Stomach (tissue), 4 donors: ENCODE results near the gene HMGCS2.

ENCODE experiments used
- POLR2A ChIP-seq, 4 donors: fragments of 450-650 bp; IDR thresholded peaks; one replicate each; pipeline ENCODE4 v1.6.1; 2016; ENCODE audit warnings: antibody characterized with exemption in 4 of 4, control low read depth in 2 of 4, mild to moderate bottlenecking in 1 of 4, moderate library complexity in 1 of 4
- POLR2AphosphoS5 ChIP-seq, 3 donors: sonication (generic); formaldehyde crosslinking; IDR thresholded peaks; one replicate each; pipeline ENCODE4 v1.6.1; 2016; ENCODE audit warnings: antibody characterized with exemption in 3 of 3
- TF ChIP-seq, protein P1 (sequence below), 7 experiments: fragments of 450-650 bp in 4 of 7; fragments of 200-600 bp in 3 of 7; sonication (generic) in 3 of 7; IDR thresholded peaks; one replicate each; pipeline ENCODE4 v1.5.1; 2016 to 2019; ENCODE audit warnings: antibody characterized with exemption in 7 of 7, control low read depth in 2 of 7, mild to moderate bottlenecking in 1 of 7

DNA sequence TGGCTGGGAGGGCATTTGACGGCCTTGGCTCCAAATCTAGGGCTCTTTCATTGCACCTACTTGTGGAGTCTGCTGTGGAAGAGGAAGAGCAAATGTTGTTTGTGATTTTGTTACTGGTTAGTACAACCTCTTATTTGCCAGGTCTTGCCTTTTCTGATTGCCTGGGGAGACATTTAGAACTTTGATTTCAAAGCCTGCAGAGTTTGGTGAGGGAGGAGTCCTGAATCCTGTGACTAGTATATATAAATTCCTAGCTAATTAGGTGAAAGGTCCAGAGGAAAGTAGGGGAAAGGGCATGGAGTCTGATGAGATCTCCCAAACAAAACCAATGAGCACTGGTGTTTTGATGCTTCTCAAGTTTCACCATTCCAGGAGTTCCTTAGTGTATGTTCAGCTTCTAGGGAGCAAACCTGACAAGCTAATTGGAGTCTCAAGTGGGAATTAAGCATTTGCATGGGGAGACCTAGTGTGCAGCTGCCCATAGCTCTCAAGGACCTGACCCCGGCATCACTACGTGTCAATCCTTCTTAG is 5.1 kb upstream of the HMGCS2 start:
- TF ChIP-seq POLR2AphosphoS5 (IDR thresholded peaks at IDR 0.05) (peak in 1 of 3 donors; percentile 64), POLR2A (IDR thresholded peaks at IDR 0.05) (no peak)
- TF ChIP-seq, protein P1, sequence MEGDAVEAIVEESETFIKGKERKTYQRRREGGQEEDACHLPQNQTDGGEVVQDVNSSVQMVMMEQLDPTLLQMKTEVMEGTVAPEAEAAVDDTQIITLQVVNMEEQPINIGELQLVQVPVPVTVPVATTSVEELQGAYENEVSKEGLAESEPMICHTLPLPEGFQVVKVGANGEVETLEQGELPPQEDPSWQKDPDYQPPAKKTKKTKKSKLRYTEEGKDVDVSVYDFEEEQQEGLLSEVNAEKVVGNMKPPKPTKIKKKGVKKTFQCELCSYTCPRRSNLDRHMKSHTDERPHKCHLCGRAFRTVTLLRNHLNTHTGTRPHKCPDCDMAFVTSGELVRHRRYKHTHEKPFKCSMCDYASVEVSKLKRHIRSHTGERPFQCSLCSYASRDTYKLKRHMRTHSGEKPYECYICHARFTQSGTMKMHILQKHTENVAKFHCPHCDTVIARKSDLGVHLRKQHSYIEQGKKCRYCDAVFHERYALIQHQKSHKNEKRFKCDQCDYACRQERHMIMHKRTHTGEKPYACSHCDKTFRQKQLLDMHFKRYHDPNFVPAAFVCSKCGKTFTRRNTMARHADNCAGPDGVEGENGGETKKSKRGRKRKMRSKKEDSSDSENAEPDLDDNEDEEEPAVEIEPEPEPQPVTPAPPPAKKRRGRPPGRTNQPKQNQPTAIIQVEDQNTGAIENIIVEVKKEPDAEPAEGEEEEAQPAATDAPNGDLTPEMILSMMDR (IDR thresholded peaks at IDR 0.05), result no peak
